HEK293 (cell line): Measurements from ENCODE around the gene CCDC81.
"Not testable (repeated sequence)": the region's sequence is repeated elsewhere in the genome, so short reads cannot be mapped to it uniquely, and the experiment has no call there.

Source experiments
- CTCF ChIA-PET: fragments of 350-600 bp; formaldehyde crosslinking; extraction: SDS; loops from one replicate; lab custom pipeline; 2021; ENCODE audit warnings: antibody characterized with exemption; lab: Yijun Ruan, JAX
- POLR2A ChIA-PET: fragments of 300-600 bp; formaldehyde crosslinking; extraction: SDS; loops from one replicate; lab custom pipeline; 2020; ENCODE audit warnings: antibody characterized with exemption, inconsistent platforms; lab: Yijun Ruan, JAX
- H3K27ac ChIP-seq: fragments of 200-500 bp; sonication (Bioruptor generic); 2 replicates; pipeline ENCODE4 v1.5.1; 2014; ENCODE audit warnings: low read depth, low read length, control low read depth, inconsistent platforms; ENCODE audit errors: extremely low read depth
- H3K36me3 ChIP-seq, 2 experiments: fragments of 200-500 bp in 1 of 2; sonication (Bioruptor generic) in 1 of 2; 1 replicate in 1 of 2; 2 replicates in 1 of 2; pipeline ENCODE4 v1.5.1; 2014 to 2017; ENCODE audit warnings: inconsistent platforms in 2 of 2, low read length in 2 of 2; ENCODE audit not compliant: control insufficient read depth in 2 of 2, insufficient read depth in 1 of 2
- H3K4me1 ChIP-seq: fragments of 200-500 bp; sonication (Bioruptor generic); 2 replicates; pipeline ENCODE4 v1.5.1; 2014; ENCODE audit warnings: mild to moderate bottlenecking, low read length, inconsistent platforms; ENCODE audit not compliant: control insufficient read depth, insufficient read depth
- H3K4me3 ChIP-seq: 2 replicates; pipeline ENCODE4 v1.5.1; 2011; ENCODE audit warnings: low read depth, mild to moderate bottlenecking, control low read depth, low read length, moderate library complexity
- H3K9me3 ChIP-seq: fragments of 200-500 bp; sonication (Bioruptor generic); 2 replicates; pipeline ENCODE4 v1.5.1; 2014; ENCODE audit warnings: low read depth, low read length, inconsistent platforms; ENCODE audit not compliant: control insufficient read depth, insufficient read depth
- CTCF ChIP-seq: fragments of 450-650 bp; formaldehyde crosslinking; IDR thresholded peaks from 2 replicates; pipeline ENCODE4 v1.5.1; 2016; ENCODE audit warnings: missing biosample characterization, missing genetic modification characterization
- HOXC10 ChIP-seq: sonication (generic); formaldehyde crosslinking; IDR thresholded peaks from 2 replicates; pipeline ENCODE4 v1.8.1; 2023; ENCODE audit warnings: mild to moderate bottlenecking, missing genetic modification reagents
- HOXD13 ChIP-seq: sonication (generic); formaldehyde crosslinking; IDR thresholded peaks from 2 replicates; pipeline ENCODE4 v1.8.0; 2022; ENCODE audit warnings: missing genetic modification reagents, borderline replicate concordance
- KLF7 ChIP-seq: fragments of 450-650 bp; formaldehyde crosslinking; IDR thresholded peaks from 2 replicates; pipeline ENCODE4 v1.5.1; 2016; ENCODE audit warnings: missing biosample characterization, missing genetic modification characterization, borderline replicate concordance
- REPIN1 ChIP-seq: fragments of 450-650 bp; formaldehyde crosslinking; IDR thresholded peaks from 2 replicates; pipeline ENCODE4 v1.5.1; 2017; ENCODE audit warnings: missing biosample characterization, missing genetic modification characterization, low read depth
- SP2 ChIP-seq: fragments of 450-650 bp; formaldehyde crosslinking; IDR thresholded peaks from 2 replicates; pipeline ENCODE4 v1.5.1; 2016; ENCODE audit warnings: missing biosample characterization, missing genetic modification characterization
- YY1 ChIP-seq: fragments of 450-650 bp; formaldehyde crosslinking; IDR thresholded peaks from 2 replicates; pipeline ENCODE4 v1.5.1; 2018; ENCODE audit warnings: missing biosample characterization, missing genetic modification characterization
- ZNF146 ChIP-seq: fragments of 450-650 bp; formaldehyde crosslinking; IDR thresholded peaks from 2 replicates; pipeline ENCODE4 v1.5.1; 2016; ENCODE audit warnings: missing biosample characterization, missing genetic modification characterization
- ZNF184 ChIP-seq: fragments of 450-650 bp; IDR thresholded peaks from 2 replicates; pipeline ENCODE4 v1.5.1; 2018; ENCODE audit warnings: missing biosample characterization, mild to moderate bottlenecking, missing genetic modification characterization
- ZNF202 ChIP-seq: fragments of 450-650 bp; formaldehyde crosslinking; IDR thresholded peaks from 2 replicates; pipeline ENCODE4 v1.5.1; 2016; ENCODE audit warnings: missing biosample characterization, missing genetic modification characterization, borderline replicate concordance
- ZNF223 ChIP-seq: fragments of 450-650 bp; formaldehyde crosslinking; IDR thresholded peaks from 2 replicates; pipeline ENCODE4 v1.5.1; 2016; ENCODE audit warnings: missing biosample characterization, missing genetic modification characterization
- ZNF266 ChIP-seq: fragments of 450-650 bp; formaldehyde crosslinking; IDR thresholded peaks from 2 replicates; pipeline ENCODE4 v1.5.1; 2016; ENCODE audit warnings: missing biosample characterization, missing genetic modification characterization, low read depth
- ZNF585B ChIP-seq: fragments of 450-650 bp; formaldehyde crosslinking; IDR thresholded peaks from 2 replicates; pipeline ENCODE4 v1.5.1; 2016; ENCODE audit warnings: missing biosample characterization, missing genetic modification characterization
- ZNF621 ChIP-seq: fragments of 450-650 bp; formaldehyde crosslinking; IDR thresholded peaks from 2 replicates; pipeline ENCODE4 v1.5.1; 2017; ENCODE audit warnings: missing biosample characterization, missing genetic modification characterization
- ZNF670 ChIP-seq: fragments of 450-650 bp; formaldehyde crosslinking; IDR thresholded peaks from 2 replicates; pipeline ENCODE4 v1.5.1; 2016; ENCODE audit warnings: missing biosample characterization, missing genetic modification characterization, low read depth
- ZNF677 ChIP-seq: fragments of 450-650 bp; IDR thresholded peaks from 2 replicates; pipeline ENCODE4 v1.5.0; 2018; ENCODE audit warnings: missing biosample characterization, mild to moderate bottlenecking, missing genetic modification characterization, moderate library complexity
- ZNF791 ChIP-seq: fragments of 450-650 bp; formaldehyde crosslinking; IDR thresholded peaks from 2 replicates; pipeline ENCODE4 v1.5.1; 2016; ENCODE audit warnings: missing biosample characterization, missing genetic modification characterization
- ZSCAN4 ChIP-seq: fragments of 450-650 bp; formaldehyde crosslinking; IDR thresholded peaks from 2 replicates; pipeline ENCODE4 v1.5.1; 2017; ENCODE audit warnings: missing biosample characterization, missing genetic modification characterization
- TF ChIP-seq, protein P1 (sequence below): fragments of 450-650 bp; formaldehyde crosslinking; IDR thresholded peaks from 2 replicates; pipeline ENCODE4 v1.5.1; 2016; ENCODE audit warnings: missing biosample characterization, missing genetic modification characterization
- TF ChIP-seq, protein P2 (sequence below): fragments of 450-650 bp; formaldehyde crosslinking; IDR thresholded peaks from 2 replicates; pipeline ENCODE4 v1.5.1; 2017; ENCODE audit warnings: missing biosample characterization, missing genetic modification characterization

CCDC81 gene

GRCh38 chr11:86416951-86417350 is 42.3 kb downstream of the CCDC81 start:
- CTCF ChIA-PET, result interaction anchor here (0.6 to 1.3 kb wide), 2 partner anchors 56 to 299 kb away, joined by 4 to 7 read pairs; no protein-coding TSS in a partner anchor

GRCh38 chr11:86418106-86418505 is 43.4 kb downstream of the CCDC81 start:
- H3K36me3 ChIP-seq, result no peaks in the 10 kb centered on the region
- ChIA-PET POLR2A (no interaction called here), CTCF (interaction anchor here (0.6 to 2.3 kb wide), 10 partner anchors 10 to 605 kb away, joined by 3 to 14 read pairs (median 3); partner anchors contain the start of gene CCDC83)
- H3K9me3 ChIP-seq, result no peaks in the 10 kb centered on the region
- no peak overlapping the region for H3K4me3 ChIP-seq
- TF ChIP-seq KLF7, result no peak
- no peak for TF ChIP-seq ZNF223 (tag by site-specific recombination)
- TF ChIP-seq HOXD13, result no peak
- TF ChIP-seq ZNF677, result no peak
- TF ChIP-seq CTCF, result no peak
- TF ChIP-seq, protein P1, sequence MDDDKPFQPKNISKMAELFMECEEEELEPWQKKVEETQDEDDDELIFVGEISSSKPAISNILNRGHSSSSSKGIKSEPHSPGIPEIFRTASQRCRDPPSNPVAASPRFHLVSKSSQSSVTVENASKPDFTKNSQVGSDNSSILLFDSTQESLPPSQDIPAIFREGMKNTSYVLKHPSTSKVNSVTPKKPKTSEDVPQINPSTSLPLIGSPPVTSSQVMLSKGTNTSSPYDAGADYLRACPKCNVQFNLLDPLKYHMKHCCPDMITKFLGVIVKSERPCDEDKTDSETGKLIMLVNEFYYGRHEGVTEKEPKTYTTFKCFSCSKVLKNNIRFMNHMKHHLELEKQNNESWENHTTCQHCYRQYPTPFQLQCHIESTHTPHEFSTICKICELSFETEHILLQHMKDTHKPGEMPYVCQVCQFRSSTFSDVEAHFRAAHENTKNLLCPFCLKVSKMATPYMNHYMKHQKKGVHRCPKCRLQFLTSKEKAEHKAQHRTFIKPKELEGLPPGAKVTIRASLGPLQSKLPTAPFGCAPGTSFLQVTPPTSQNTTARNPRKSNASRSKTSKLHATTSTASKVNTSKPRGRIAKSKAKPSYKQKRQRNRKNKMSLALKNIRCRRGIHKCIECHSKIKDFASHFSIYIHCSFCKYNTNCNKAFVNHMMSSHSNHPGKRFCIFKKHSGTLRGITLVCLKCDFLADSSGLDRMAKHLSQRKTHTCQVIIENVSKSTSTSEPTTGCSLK (tag by site-specific recombination), result no peak
- no peak for TF ChIP-seq REPIN1
- TF ChIP-seq HOXC10, result no peak
- no peak for TF ChIP-seq ZNF585B (tag by site-specific recombination)
- no peak for TF ChIP-seq ZNF670 (tag by site-specific recombination)
- no peak for TF ChIP-seq ZNF791 (tag by site-specific recombination)
- no peak for TF ChIP-seq ZNF266 (tag by site-specific recombination)
- no peak overlapping the region for H3K27ac ChIP-seq
- H3K4me1 ChIP-seq, result no peaks in the 10 kb centered on the region

More at GRCh38 chr11:86416951-86417350, 42.3 kb downstream of the CCDC81 start:
- H3K36me3 ChIP-seq, H3K9me3 ChIP-seq, H3K4me3 ChIP-seq, H3K4me1 ChIP-seq, POLR2A ChIA-PET, H3K27ac ChIP-seq: not testable (repeated sequence)

DNA sequence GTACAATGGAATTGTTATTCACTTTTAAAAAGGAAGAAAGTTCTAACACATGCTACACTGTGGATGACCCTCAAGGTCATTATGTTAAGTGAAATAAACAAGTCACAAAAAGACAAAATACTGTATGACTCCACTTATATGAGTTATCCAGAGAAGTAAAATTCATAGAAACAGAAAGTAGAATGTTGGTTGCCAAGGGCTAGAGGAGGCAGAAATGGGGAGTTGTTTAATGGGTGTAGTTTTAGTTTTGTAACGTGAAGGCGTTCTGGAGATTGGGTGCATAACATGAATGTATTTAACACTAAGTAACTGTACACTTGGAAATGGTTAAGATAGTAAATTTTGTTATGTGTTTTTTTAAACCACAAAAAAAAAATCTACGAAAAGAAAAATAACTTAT is 43.8 kb downstream of the CCDC81 start:
- Histone ChIP-seq H3K4me3 (no peak overlapping the region), H3K27ac (no peak overlapping the region), H3K36me3 (no peaks in the 10 kb centered on the region), H3K9me3 (no peaks in the 10 kb centered on the region), H3K4me1 (no peaks in the 10 kb centered on the region)
- ChIA-PET CTCF (interaction anchor here (0.6 to 2.3 kb wide), 15 partner anchors 11 to 823 kb away, joined by 3 to 14 read pairs (median 3); partner anchors contain the start of gene CCDC83), POLR2A (no interaction called here)
- TF ChIP-seq ZNF791 (tag by site-specific recombination) (no peak), ZNF184 (tag by site-specific recombination) (no peak), SP2 (no peak), ZNF202 (no peak), YY1 (tag by site-specific recombination) (no peak), ZNF146 (no peak), ZNF621 (tag by site-specific recombination) (no peak), ZSCAN4 (tag by site-specific recombination) (no peak)
- TF ChIP-seq, protein P2, sequence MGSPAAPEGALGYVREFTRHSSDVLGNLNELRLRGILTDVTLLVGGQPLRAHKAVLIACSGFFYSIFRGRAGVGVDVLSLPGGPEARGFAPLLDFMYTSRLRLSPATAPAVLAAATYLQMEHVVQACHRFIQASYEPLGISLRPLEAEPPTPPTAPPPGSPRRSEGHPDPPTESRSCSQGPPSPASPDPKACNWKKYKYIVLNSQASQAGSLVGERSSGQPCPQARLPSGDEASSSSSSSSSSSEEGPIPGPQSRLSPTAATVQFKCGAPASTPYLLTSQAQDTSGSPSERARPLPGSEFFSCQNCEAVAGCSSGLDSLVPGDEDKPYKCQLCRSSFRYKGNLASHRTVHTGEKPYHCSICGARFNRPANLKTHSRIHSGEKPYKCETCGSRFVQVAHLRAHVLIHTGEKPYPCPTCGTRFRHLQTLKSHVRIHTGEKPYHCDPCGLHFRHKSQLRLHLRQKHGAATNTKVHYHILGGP (tag by site-specific recombination), result no peak
- TF ChIP-seq, all 188 proteins: peak for 0
